Neuronal stem cell (in vitro differentiated cells): ENCODE measurements around the gene TNS1.
A peak's percentile ranks its signal among the peaks of the same experiment; 100 is the strongest.

Experiments
- DNase-seq: peaks from one replicate; pipeline ENCODE4 v3.0.0-alpha.2; 2013; ENCODE audit warnings: low spot score
- H2AFZ ChIP-seq: one replicate; pipeline ENCODE4 v1.6.1; 2013; ENCODE audit warnings: mild to moderate bottlenecking, low read length, inconsistent platforms
- H2AK5ac ChIP-seq: 2 replicates; pipeline ENCODE4 v1.6.1; 2013; ENCODE audit warnings: low read depth, mild to moderate bottlenecking, inconsistent platforms, low read length, moderate library complexity, mixed read lengths
- H2BK120ac ChIP-seq: 2 replicates; pipeline ENCODE4 v1.6.1; 2013; ENCODE audit warnings: low read depth, mild to moderate bottlenecking, inconsistent platforms, low read length, moderate library complexity, mixed read lengths
- H2BK12ac ChIP-seq: one replicate; pipeline ENCODE4 v1.6.1; 2013; ENCODE audit warnings: low read length, inconsistent platforms
- H2BK15ac ChIP-seq: 2 replicates; pipeline ENCODE4 v1.6.1; 2013; ENCODE audit warnings: mild to moderate bottlenecking, low read length, inconsistent platforms, mixed read lengths
- H2BK5ac ChIP-seq: one replicate; pipeline ENCODE4 v1.6.1; 2013; ENCODE audit warnings: inconsistent platforms, mild to moderate bottlenecking, low read length, moderate library complexity
- H3K14ac ChIP-seq: one replicate; pipeline ENCODE4 v1.6.1; 2013; ENCODE audit warnings: low read length, inconsistent platforms
- H3K18ac ChIP-seq: 2 replicates; pipeline ENCODE4 v1.6.1; 2013; ENCODE audit warnings: low read length, inconsistent platforms
- H3K23ac ChIP-seq: 2 replicates; pipeline ENCODE4 v1.6.1; 2013; ENCODE audit warnings: low read depth, mild to moderate bottlenecking, mixed read lengths, low read length, inconsistent platforms; ENCODE audit not compliant: poor library complexity
- H3K27ac ChIP-seq: replicated peaks from 3 replicates; pipeline ENCODE4 v1.5.1; 2013; ENCODE audit warnings: low read length, inconsistent platforms
- H3K27me3 ChIP-seq, 3 experiments: 2 replicates each; pipeline ENCODE4 v1.6.1; 2013; ENCODE audit warnings: low read length in 3 of 3, mild to moderate bottlenecking in 2 of 3, inconsistent platforms in 1 of 3, low read depth in 1 of 3, mixed read lengths in 1 of 3, moderate library complexity in 1 of 3; ENCODE audit not compliant: control insufficient read depth in 3 of 3, insufficient read depth in 3 of 3
- H3K36me3 ChIP-seq, 2 donors: replicated peaks in 1 of 2; 2 replicates each; pipeline ENCODE4 v1.6.1; 2013; ENCODE audit warnings: low read length in 2 of 2; ENCODE audit not compliant: control insufficient read depth in 2 of 2, insufficient read depth in 2 of 2
- H3K4ac ChIP-seq: 2 replicates; pipeline ENCODE4 v1.6.1; 2013; ENCODE audit warnings: inconsistent platforms, mild to moderate bottlenecking, low read length, moderate library complexity
- H3K4me1 ChIP-seq, 2 donors: 1 replicate in 1 of 2; 2 replicates in 1 of 2; pipeline ENCODE4 v1.6.1; 2013; ENCODE audit warnings: low read length in 2 of 2, low read depth in 1 of 2; ENCODE audit not compliant: control insufficient read depth in 2 of 2, insufficient read depth in 1 of 2
- H3K4me2 ChIP-seq: one replicate; pipeline ENCODE4 v1.6.1; 2013; ENCODE audit warnings: mild to moderate bottlenecking, low read length, inconsistent platforms; ENCODE audit not compliant: insufficient read depth, poor library complexity, severe bottlenecking
- H3K4me3 ChIP-seq, 2 donors: 2 replicates each; pipeline ENCODE4 v1.5.1; 2013; ENCODE audit warnings: low read length in 2 of 2, mild to moderate bottlenecking in 2 of 2, inconsistent platforms in 1 of 2, moderate library complexity in 1 of 2
- H3K79me1 ChIP-seq: one replicate; pipeline ENCODE4 v1.6.1; 2013; ENCODE audit warnings: low read depth, mild to moderate bottlenecking, inconsistent platforms, low read length, moderate library complexity
- H3K9ac ChIP-seq: one replicate; pipeline ENCODE4 v1.6.1; 2013; ENCODE audit warnings: mild to moderate bottlenecking, low read depth, low read length, inconsistent platforms; ENCODE audit not compliant: poor library complexity
- H3K9me3 ChIP-seq, 2 donors: replicated peaks in 1 of 2; 2 replicates each; pipeline versions ENCODE3 to v1.6.1; 2013; ENCODE audit warnings: low read length in 2 of 2, mild to moderate bottlenecking in 2 of 2, inconsistent platforms in 1 of 2, low read depth in 1 of 2, mixed read lengths in 1 of 2, moderate library complexity in 1 of 2; ENCODE audit not compliant: control insufficient read depth in 2 of 2, insufficient read depth in 1 of 2
- H4K8ac ChIP-seq: one replicate; pipeline ENCODE4 v1.6.1; 2013; ENCODE audit warnings: low read depth, mild to moderate bottlenecking, inconsistent platforms, low read length, moderate library complexity
- H4K91ac ChIP-seq: one replicate; pipeline ENCODE4 v1.6.1; 2013; ENCODE audit warnings: low read length, low read depth, mild to moderate bottlenecking, inconsistent platforms; ENCODE audit not compliant: poor library complexity
- WGBS, 2 donors: extraction: QIAGEN DNeasy Blood & Tissue Kit; methylation state at CpG; one replicate each; pipeline ENCODE4 v1.1.7; 2013; ENCODE audit warnings: missing lambda C conversion rate in 2 of 2, mixed read lengths in 1 of 2; ENCODE audit not compliant: insufficient read length in 2 of 2, insufficient replicate concordance in 1 of 2; ENCODE audit errors: extremely low coverage in 2 of 2; 5-methylcytosine and 5-hydroxymethylcytosine counted together

The TNS1 gene

DNA sequence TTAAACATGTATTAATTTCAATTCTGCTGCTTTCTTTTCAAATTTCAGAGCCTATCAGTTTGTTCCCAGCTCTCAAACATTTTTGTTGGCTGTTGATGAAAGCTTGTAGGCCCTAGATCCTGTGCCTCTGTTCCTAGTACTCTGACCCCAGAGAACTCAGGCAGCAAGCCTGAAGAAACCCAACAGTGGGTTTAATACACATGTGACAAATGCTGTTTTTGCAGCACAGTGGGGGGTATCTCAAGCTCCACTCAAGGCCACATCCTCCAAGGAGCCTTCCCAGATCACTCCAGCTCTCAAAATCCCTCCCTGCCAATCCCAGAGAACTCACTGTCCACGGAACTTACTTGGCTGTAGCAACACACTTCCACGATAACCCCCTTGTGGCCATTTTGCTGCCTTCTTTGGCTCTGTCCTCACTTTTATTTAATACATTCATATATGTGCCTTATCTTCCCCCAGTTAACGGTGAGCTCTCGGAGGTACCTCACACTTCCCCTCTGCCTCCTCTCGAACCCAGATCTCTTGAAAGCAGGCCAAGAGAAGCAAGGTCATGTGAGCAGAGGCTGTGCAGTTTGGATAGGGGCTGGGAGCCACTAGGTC, 122.4 kb downstream of the TNS1 start:
- no peaks in the 10 kb centered on the region for H3K9me3 ChIP-seq
- no peak overlapping the region for H2BK15ac ChIP-seq
- H3K79me1 ChIP-seq, result no peaks in the 10 kb centered on the region
- H2BK5ac ChIP-seq, result no peak overlapping the region
- DNase-seq, result no peak
- H2BK12ac ChIP-seq, result no peak overlapping the region
- H3K4me2 ChIP-seq, result no peak overlapping the region
- no peak overlapping the region for H4K8ac ChIP-seq
- H3K4me3 ChIP-seq, result no peak overlapping the region
- no peaks in the 10 kb centered on the region for H3K36me3 ChIP-seq
- no peak overlapping the region for H2BK120ac ChIP-seq
- WGBS, 2 donors, result no CpG with 5 or more reads among the region's 5 CpGs
- H3K27ac ChIP-seq, result no peak overlapping the region
- no peak overlapping the region for H3K14ac ChIP-seq
- no peak overlapping the region for H4K91ac ChIP-seq
- H3K4me1 ChIP-seq, result peaks cover 0 to 12% of the 10 kb centered on the region in 2 donors
- no peak overlapping the region for H2AFZ ChIP-seq
- H2AK5ac ChIP-seq, result no peak overlapping the region
- no peaks in the 10 kb centered on the region for H3K27me3 ChIP-seq
- H3K18ac ChIP-seq, result peak overlapping the region; percentile 1
- no peak overlapping the region for H3K4ac ChIP-seq
- H3K9ac ChIP-seq, result no peak overlapping the region
- peak overlapping the region; percentile 39 for H3K23ac ChIP-seq

DNA sequence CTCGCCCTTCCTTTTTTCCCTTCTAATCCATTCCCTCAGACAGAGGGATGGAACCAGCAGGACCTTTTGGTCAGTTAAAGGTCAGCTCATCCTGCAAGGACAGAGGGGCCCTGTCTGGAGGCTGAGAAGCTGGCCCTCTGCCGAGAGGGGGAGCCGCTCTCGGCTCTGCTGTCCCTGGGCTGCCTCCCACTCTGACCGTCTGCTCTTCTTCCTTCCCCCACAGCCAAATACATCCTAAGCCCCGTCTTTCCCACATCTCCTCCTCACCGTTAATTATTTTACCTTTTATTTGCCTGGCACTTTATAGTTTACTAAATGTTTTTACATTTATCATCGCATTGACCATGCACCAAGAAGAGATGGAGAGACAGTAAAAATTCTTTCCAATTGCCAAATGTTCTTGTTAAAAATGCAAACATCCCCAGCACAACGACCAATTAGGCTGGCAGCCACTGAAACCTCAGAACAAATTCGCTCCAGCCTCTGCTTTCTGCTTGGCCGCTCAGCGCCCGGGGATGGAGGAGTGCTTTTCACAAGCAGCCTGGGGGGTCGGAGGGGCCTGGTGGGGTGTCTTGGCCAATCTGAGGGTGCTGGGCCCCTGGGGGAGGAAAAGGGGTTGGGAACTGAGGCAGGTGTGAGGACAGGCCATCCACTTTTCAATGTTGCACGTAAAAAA, 123.7 kb downstream of the TNS1 start:
- Histone ChIP-seq H3K4me2 (no peak overlapping the region), H3K9me3 (no peaks in the 10 kb centered on the region), H2BK120ac (no peak overlapping the region), H2BK15ac (no peak overlapping the region), H2BK5ac (no peak overlapping the region), H3K23ac (no peak overlapping the region), H3K9ac (no peak overlapping the region), H2AK5ac (no peak overlapping the region), H2BK12ac (no peak overlapping the region), H3K4me1 (peaks cover 0 to 12% of the 10 kb centered on the region in 2 donors), H4K8ac (no peak overlapping the region), H3K4ac (no peak overlapping the region), H3K18ac (peak overlapping the region; percentile 40), H3K27ac (no peak overlapping the region), H4K91ac (no peak overlapping the region), H3K27me3 (no peaks in the 10 kb centered on the region), H2AFZ (no peak overlapping the region), H3K14ac (no peak overlapping the region), H3K36me3 (no peaks in the 10 kb centered on the region), H3K79me1 (no peaks in the 10 kb centered on the region), H3K4me3 (no peak overlapping the region)
- DNase-seq, result no peak
- 100% methylated on average over 2 of the region's 15 CpGs; no CpG with 5 or more reads in 1 of the 2 donors for WGBS, 2 donors

DNA sequence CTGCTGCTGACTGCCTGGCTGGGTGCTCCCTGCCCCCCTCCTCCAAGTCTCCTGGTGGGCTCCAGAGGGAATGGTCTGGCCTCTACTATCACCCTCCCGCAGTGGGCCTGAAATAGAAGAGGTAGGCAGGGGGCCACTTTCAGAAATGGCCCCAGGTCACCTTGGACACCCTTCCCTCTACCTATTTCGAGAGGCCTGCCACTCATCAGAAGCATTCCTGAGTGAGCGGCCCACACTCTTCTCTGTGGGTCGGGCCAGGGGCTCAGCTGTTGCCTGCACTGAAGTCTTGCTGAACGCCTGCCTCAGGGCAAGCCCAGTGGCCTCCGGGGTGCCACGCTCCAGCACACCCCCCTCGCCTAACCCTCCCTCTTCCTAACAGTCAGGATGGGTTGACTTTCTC, 124.9 kb downstream of the TNS1 start:
- H3K27ac ChIP-seq, result no peak overlapping the region
- peak overlapping the region; percentile 19 for H2BK12ac ChIP-seq
- H3K79me1 ChIP-seq, result no peaks in the 10 kb centered on the region
- no peak overlapping the region for H2BK15ac ChIP-seq
- H3K18ac ChIP-seq, result peak overlapping the region; percentile 61
- H2BK120ac ChIP-seq, result no peak overlapping the region
- H3K14ac ChIP-seq, result peak overlapping the region; percentile 59
- H3K9ac ChIP-seq, result no peak overlapping the region
- no peak overlapping the region for H3K23ac ChIP-seq
- H3K36me3 ChIP-seq, result no peaks in the 10 kb centered on the region
- H2AK5ac ChIP-seq, result peak overlapping the region; percentile 35
- no peak overlapping the region for H3K4ac ChIP-seq
- no peak overlapping the region for H2AFZ ChIP-seq
- H4K8ac ChIP-seq, result no peak overlapping the region
- whole genome bisulfite sequencing, 2 donors, result no CpG with 5 or more reads among the region's 8 CpGs
- no peaks in the 10 kb centered on the region for H3K27me3 ChIP-seq
- H4K91ac ChIP-seq, result no peak overlapping the region
- H3K4me2 ChIP-seq, result no peak overlapping the region
- H3K4me3 ChIP-seq, result peak overlapping the region in 1 of 2 donors; percentile 36
- H3K4me1 ChIP-seq, result peaks cover 0 to 12% of the 10 kb centered on the region in 2 donors
- no peak for DNase-seq
- H3K9me3 ChIP-seq, result no peaks in the 10 kb centered on the region
- H2BK5ac ChIP-seq, result no peak overlapping the region

DNA sequence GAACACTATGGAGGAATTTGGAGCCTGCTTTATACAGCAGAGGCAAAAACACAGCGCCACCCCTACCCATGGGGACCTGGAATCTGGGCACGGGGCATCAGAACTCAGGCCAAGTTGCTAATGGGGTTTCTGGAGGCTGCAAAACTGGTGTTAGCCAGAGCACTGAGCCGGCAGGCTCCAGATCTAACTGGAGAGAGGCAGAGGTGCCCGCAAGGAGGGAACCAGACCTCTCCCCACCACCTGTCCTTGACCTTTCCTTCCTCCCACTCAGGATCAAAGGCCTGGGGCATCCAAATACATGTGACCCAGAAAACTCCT, 126.6 kb downstream of the TNS1 start:
- no peaks in the 10 kb centered on the region for H3K27me3 ChIP-seq

More for the DNA sequence above, 126.6 kb downstream of the TNS1 start:
- Histone ChIP-seq H3K9ac (no peak overlapping the region), H2BK5ac (no peak overlapping the region), H3K23ac (no peak overlapping the region), H3K4me3 (no peak overlapping the region), H2AK5ac (no peak overlapping the region), H3K4me1 (peaks cover 0 to 7% of the 10 kb centered on the region in 2 donors), H2AFZ (no peak overlapping the region), H4K8ac (no peak overlapping the region), H3K79me1 (no peaks in the 10 kb centered on the region), H3K36me3 (no peaks in the 10 kb centered on the region), H3K4ac (no peak overlapping the region), H2BK120ac (no peak overlapping the region), H4K91ac (no peak overlapping the region), H3K14ac (no peak overlapping the region), H3K27ac (no peak overlapping the region), H2BK12ac (no peak overlapping the region), H3K18ac (no peak overlapping the region), H3K9me3 (no peaks in the 10 kb centered on the region), H2BK15ac (no peak overlapping the region), H3K4me2 (no peak overlapping the region)
- no CpG with 5 or more reads among the region's 4 CpGs for WGBS, 2 donors
- DNase-seq, result no peak
